ENCODE results near the gene MCTP1.

DNA sequence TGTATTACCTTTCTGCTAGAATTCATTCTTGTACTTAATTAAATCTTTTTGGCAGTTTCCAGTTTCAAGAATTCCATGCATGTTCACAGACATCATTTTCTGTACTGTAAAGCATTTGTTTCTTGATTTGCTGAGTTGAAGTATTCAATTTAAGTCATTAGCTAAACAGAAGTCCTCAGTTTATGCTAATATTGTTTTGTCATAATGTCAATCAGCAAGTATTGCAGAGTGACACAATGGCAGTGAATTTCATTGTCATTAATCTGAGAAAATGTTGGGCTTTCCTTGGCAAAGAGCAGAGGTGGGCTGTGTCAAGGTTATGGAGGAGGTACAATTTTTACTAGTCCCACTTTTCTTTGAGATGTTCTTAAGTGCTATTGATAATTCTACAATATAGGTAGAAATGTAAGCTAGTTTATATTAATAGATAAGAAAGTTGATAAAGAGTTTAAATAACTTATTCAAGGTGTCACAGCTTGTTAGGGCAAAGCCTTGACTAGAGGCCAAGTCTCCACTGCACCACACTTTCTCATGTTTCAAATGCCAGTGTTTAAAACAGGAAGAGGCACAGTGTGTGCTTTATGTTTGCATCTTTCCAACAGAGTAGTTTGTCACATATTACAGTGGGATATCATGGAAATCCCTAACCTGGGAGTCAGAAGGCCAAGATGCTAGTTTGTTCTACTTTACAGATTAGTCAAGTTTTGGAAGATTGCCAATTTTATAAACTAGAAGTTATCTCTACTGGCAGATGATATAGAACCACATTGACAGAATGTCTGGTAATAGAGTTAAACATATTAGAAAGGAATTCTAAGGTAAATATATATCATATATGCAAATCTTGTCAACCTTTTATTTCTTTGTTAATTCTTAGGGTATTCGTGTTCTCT lies 610.2 kb downstream of the MCTP1 start:
- no peak for TF ChIP-seq EZH2 (IDR thresholded peaks at IDR 0.05)
- no peak for TF ChIP-seq POLR2AphosphoS5 (IDR thresholded peaks at IDR 0.05; ENCODE audit: borderline replicate concordance, low read depth, low read length)
- no peak for TF ChIP-seq FOXP2 (optimal IDR thresholded peaks at IDR 0.05; ENCODE audit: control extremely low read depth, extremely low read length, insufficient read depth)
